ENCODE results near the gene NDUFAF3. TPM values are rescaled to one million over a fixed set of nuclear protein-coding genes. Genes with fewer than 3 reads are reported as not detected.

Gene NDUFAF3
- total and polyA plus RNA-seq, 7 donors: 60.6 to 150 (median 100) TPM

- ATAC-seq: no peak
- Histone ChIP-seq H3K27me3 (ENCODE audit: insufficient read depth in 3 of 3, low read length in 2 of 3) (no peaks in the 10 kb centered on the region), H3K4me1 (peaks cover 11% of the 10 kb centered on the region), H3K9me3 (no peaks in the 10 kb centered on the region), H3K4me3 (no peak overlapping the region), H3K36me3 (ENCODE audit: insufficient read depth in 1 of 2, low read depth in 1 of 2) (peaks cover 3 to 81% of the 10 kb centered on the region in 2 donors), H3K27ac (no peak overlapping the region)
- no peak for TF ChIP-seq CTCF (IDR thresholded peaks at IDR 0.05)
- WGBS, 3 donors: 88 to 91% (median 91%) methylated on average over 6 of the region's 6 CpGs
- no peak for DNase-seq
- intact Hi-C loops (cut with DNase I): loop anchor here (5.0 kb wide), 3 partner anchors 45 to 60 kb away; partner anchors contain the start of gene QRICH1 (in 1 of the 2)
Observed at GRCh38 chr3:49032646-49033304, 10.9 kb downstream of the NDUFAF3 start.

GRCh38 chr3:49034650-49035049 lies 12.7 kb downstream of the NDUFAF3 start:
- Histone ChIP-seq H3K4me3 (no peak overlapping the region), H3K27ac (no peak overlapping the region), H3K4me1 (no peaks in the 10 kb centered on the region), H3K36me3 (ENCODE audit: insufficient read depth in 1 of 2, low read depth in 1 of 2) (peaks cover 3 to 94% of the 10 kb centered on the region in 2 donors), H3K9me3 (no peaks in the 10 kb centered on the region), H3K27me3 (ENCODE audit: insufficient read depth in 3 of 3, low read length in 2 of 3) (no peaks in the 10 kb centered on the region)
- intact Hi-C loops (cut with DNase I): loop anchor here (5.0 kb wide), 3 partner anchors 43 to 58 kb away; partner anchors contain the start of gene QRICH1 (in 1 of the 2)
- DNase-seq: no peak
- no peak for TF ChIP-seq CTCF (IDR thresholded peaks at IDR 0.05)
- no peak for ATAC-seq
- 81 to 95% (median 92%) methylated on average over 2 of the region's 2 CpGs for WGBS, 3 donors

- 85 to 90% (median 88%) methylated on average over 3 of the region's 3 CpGs for WGBS, 3 donors
- H3K36me3 ChIP-seq (ENCODE audit: insufficient read depth in 1 of 2, low read depth in 1 of 2): peaks cover 3 to 95% of the 10 kb centered on the region in 2 donors
- H3K27ac ChIP-seq: no peak overlapping the region
- ATAC-seq: no peak
- intact Hi-C loops (cut with DNase I): no loop called here
- no peaks in the 10 kb centered on the region for H3K4me1 ChIP-seq
- H3K9me3 ChIP-seq: no peaks in the 10 kb centered on the region
- no peak for DNase-seq
- no peaks in the 10 kb centered on the region for H3K27me3 ChIP-seq (ENCODE audit: insufficient read depth in 3 of 3, low read length in 2 of 3)
- H3K4me3 ChIP-seq: no peak overlapping the region
- TF ChIP-seq CTCF (IDR thresholded peaks at IDR 0.05): no peak
Observed at GRCh38 chr3:49035281-49035680, 13.4 kb downstream of the NDUFAF3 start.

- DNase-seq: no peak
- H3K27ac ChIP-seq: no peak overlapping the region
- intact Hi-C loops (cut with DNase I): no loop called here
- peaks cover 16 to 68% of the 10 kb centered on the region in 2 donors for H3K36me3 ChIP-seq (ENCODE audit: insufficient read depth in 1 of 2, low read depth in 1 of 2)
- TF ChIP-seq CTCF (IDR thresholded peaks at IDR 0.05): no peak
- no peaks in the 10 kb centered on the region for H3K9me3 ChIP-seq
- peaks cover 10% of the 10 kb centered on the region for H3K4me1 ChIP-seq
- WGBS, 3 donors: 84 to 92% (median 91%) methylated on average over 1 of the region's 1 CpG
- H3K27me3 ChIP-seq (ENCODE audit: insufficient read depth in 3 of 3, low read length in 2 of 3): no peaks in the 10 kb centered on the region
- no peak for ATAC-seq
- no peak overlapping the region for H3K4me3 ChIP-seq
Observed at GRCh38 chr3:49053543-49053942, 31.6 kb downstream of the NDUFAF3 start.

All from psoas muscle (tissue), 8 donors.